GM21367 (cell line): ENCODE data around the gene TSR1.

ENCODE experiments used
- ATAC-seq: cut with Tn5 transposase; IDR thresholded peaks from one replicate; pipeline ENCODE4 v1.9.1; 2021; ENCODE audit not compliant: unreplicated experiment

Gene TSR1

GRCh38 chr17:2369551-2370210, 33.4 kb upstream of the TSR1 start:
- ATAC-seq, result no peak

GRCh38 chr17:2369039-2369438, 32.8 kb upstream of the TSR1 start:
- no peak for ATAC-seq

GRCh38 chr17:2368359-2368758, 32.1 kb upstream of the TSR1 start:
- no peak for ATAC-seq

- ATAC-seq, result no peak
These were observed 30.7 kb upstream of the TSR1 start for GRCh38 chr17:2366747-2367494.

GRCh38 chr17:2365132-2365531, 28.9 kb upstream of the TSR1 start:
- no peak for ATAC-seq

GRCh38 chr17:2364763-2365116, 28.5 kb upstream of the TSR1 start:
- ATAC-seq, result no peak

GRCh38 chr17:2363851-2364762, 27.9 kb upstream of the TSR1 start:
- no peak for ATAC-seq

- ATAC-seq, result no peak
These were observed 27.1 kb upstream of the TSR1 start for GRCh38 chr17:2363318-2363717.

GRCh38 chr17:2362881-2363280, 26.6 kb upstream of the TSR1 start:
- ATAC-seq, result no peak

- ATAC-seq, result no peak
These were observed 26.2 kb upstream of the TSR1 start for GRCh38 chr17:2362416-2362815.

- ATAC-seq, result no peak
These were observed 25.8 kb upstream of the TSR1 start for GRCh38 chr17:2362016-2362415.

- no peak for ATAC-seq
These were observed 24.9 kb upstream of the TSR1 start for GRCh38 chr17:2361010-2361760.

- ATAC-seq, result no peak
These were observed 21.7 kb upstream of the TSR1 start for GRCh38 chr17:2357931-2358434.

GRCh38 chr17:2357237-2357636, 21.0 kb upstream of the TSR1 start:
- no peak for ATAC-seq

- ATAC-seq, result no peak
These were observed 18.1 kb upstream of the TSR1 start for GRCh38 chr17:2354311-2354710.

GRCh38 chr17:2351269-2351668, 15.0 kb upstream of the TSR1 start:
- no peak for ATAC-seq

GRCh38 chr17:2347805-2348685, 11.8 kb upstream of the TSR1 start:
- no peak for ATAC-seq

- no peak for ATAC-seq
These were observed 10.2 kb upstream of the TSR1 start for GRCh38 chr17:2346475-2346874.

- ATAC-seq, result no peak
These were observed 8.3 kb upstream of the TSR1 start for GRCh38 chr17:2344528-2344927.

GRCh38 chr17:2343421-2343820, 7.2 kb upstream of the TSR1 start:
- ATAC-seq, result no peak
